Liver (tissue), 9 donors: ENCODE measurements around the gene MTF1. TPM values are rescaled to one million over a fixed set of nuclear protein-coding genes. Genes with fewer than 3 reads are reported as not detected.

Source experiments
- DNase-seq: peaks from one replicate; pipeline ENCODE4 v3.0.0-alpha.2; 2017; ENCODE audit warnings: low spot score
- H3K27ac ChIP-seq, 2 donors: one replicate each; pipeline ENCODE4 v1.7.0; 2013; ENCODE audit warnings: inconsistent platforms in 2 of 2, low read length in 2 of 2, control low read depth in 1 of 2, low read depth in 1 of 2, mild to moderate bottlenecking in 1 of 2
- H3K27me3 ChIP-seq, 4 donors: one replicate each; pipeline versions ENCODE4 v1.6.1 to v1.7.0; 2013; ENCODE audit warnings: low read length in 3 of 4, inconsistent platforms in 1 of 4, mild to moderate bottlenecking in 1 of 4, moderate library complexity in 1 of 4; ENCODE audit not compliant: control insufficient read depth in 4 of 4, insufficient read depth in 4 of 4
- H3K36me3 ChIP-seq, 4 donors: one replicate each; pipeline versions ENCODE4 v1.6.1 to v1.7.0; 2013; ENCODE audit warnings: low read length in 3 of 4, mild to moderate bottlenecking in 3 of 4, low read depth in 1 of 4, moderate library complexity in 1 of 4; ENCODE audit not compliant: control insufficient read depth in 4 of 4, insufficient read depth in 3 of 4
- H3K4me1 ChIP-seq, 4 donors: one replicate each; pipeline versions ENCODE4 v1.6.1 to v1.7.0; 2013; ENCODE audit warnings: low read length in 3 of 4, mild to moderate bottlenecking in 3 of 4, moderate library complexity in 1 of 4; ENCODE audit not compliant: control insufficient read depth in 4 of 4, insufficient read depth in 4 of 4
- H3K4me3 ChIP-seq, 3 donors: one replicate each; pipeline versions ENCODE4 v1.6.1 to v1.7.0; 2013; ENCODE audit warnings: low read length in 3 of 3, control low read depth in 1 of 3, low read depth in 1 of 3, mild to moderate bottlenecking in 1 of 3
- H3K9ac ChIP-seq, 2 donors: one replicate each; pipeline ENCODE4 v1.7.0; 2013; ENCODE audit warnings: low read length in 2 of 2, mild to moderate bottlenecking in 2 of 2, moderate library complexity in 2 of 2, control low read depth in 1 of 2, low read depth in 1 of 2
- H3K9me3 ChIP-seq, 4 donors: one replicate each; pipeline versions ENCODE4 v1.6.1 to v1.7.0; 2013; ENCODE audit warnings: low read length in 3 of 4; ENCODE audit not compliant: control insufficient read depth in 4 of 4
- EGR1 ChIP-seq, 2 donors: IDR thresholded peaks; 2 replicates each; pipeline ENCODE4 v1.6.1; 2016 to 2018; ENCODE audit warnings: antibody characterized with exemption in 2 of 2, low read depth in 2 of 2
- FOXA1 ChIP-seq: IDR thresholded peaks from 2 replicates; pipeline ENCODE4 v1.6.1; 2016; ENCODE audit warnings: antibody characterized with exemption
- FOXA2 ChIP-seq: IDR thresholded peaks from 2 replicates; pipeline ENCODE4 v1.6.1; 2016; ENCODE audit warnings: antibody characterized with exemption
- HNF4A ChIP-seq, 2 donors: conservative IDR thresholded peaks; 2 replicates each; pipeline ENCODE4 v1.6.1; 2016; ENCODE audit warnings: antibody characterized with exemption in 2 of 2, mild to moderate bottlenecking in 2 of 2
- HNF4G ChIP-seq: IDR thresholded peaks from 2 replicates; pipeline ENCODE4 v1.6.1; 2016; ENCODE audit warnings: antibody characterized with exemption
- JUND ChIP-seq, 2 donors: IDR thresholded peaks; 2 replicates each; pipeline ENCODE4 v1.6.1; 2016; ENCODE audit warnings: antibody characterized with exemption in 2 of 2
- NR2F2 ChIP-seq: IDR thresholded peaks from 2 replicates; pipeline ENCODE4 v1.6.1; 2016; ENCODE audit warnings: antibody characterized with exemption
- RAD21 ChIP-seq, 2 donors: IDR thresholded peaks; 2 replicates each; pipeline ENCODE4 v1.6.1; 2016; ENCODE audit warnings: antibody characterized with exemption in 2 of 2, mild to moderate bottlenecking in 2 of 2
- RXRA ChIP-seq, 2 donors: IDR thresholded peaks; 2 replicates each; pipeline ENCODE4 v1.6.1; 2017 to 2018; ENCODE audit warnings: antibody characterized with exemption in 2 of 2, mild to moderate bottlenecking in 1 of 2
- SP1 ChIP-seq: IDR thresholded peaks from 2 replicates; pipeline ENCODE4 v1.6.1; 2018; ENCODE audit warnings: antibody characterized with exemption, mild to moderate bottlenecking
- TAF1 ChIP-seq: conservative IDR thresholded peaks from 2 replicates; pipeline ENCODE4 v1.6.1; 2016; ENCODE audit warnings: antibody characterized with exemption, mild to moderate bottlenecking
- YY1 ChIP-seq: IDR thresholded peaks from 2 replicates; pipeline ENCODE4 v1.6.1; 2016; ENCODE audit warnings: antibody characterized with exemption, mild to moderate bottlenecking
- WGBS: extraction: QIAGEN DNeasy Blood & Tissue Kit; methylation state at CpG from one replicate; pipeline ENCODE4 v1.1.7; 2013; 5-methylcytosine and 5-hydroxymethylcytosine counted together
- polyA plus RNA-seq, 2 donors: library from polyadenylated mRNA; stranded (reverse) in 1 of 2; unstranded in 1 of 2; fragments of 200-250 nt in 1 of 2; fragments of >200 nt in 1 of 2; fragmentation: Nextera tagmentation in 1 of 2; extraction: Ambion mirVana in 1 of 2; gene quantifications; one replicate each; pipeline versions ENCODE4 v1.2.1 to v1.2.3, GENCODE V29; 2013 to 2015
- total RNA-seq, 2 donors: library from RNA; depleted of rRNA; stranded (reverse); fragments of >200 nt; gene quantifications; one replicate each; pipeline ENCODE4 v1.2.3, GENCODE V29; 2014
- TF ChIP-seq, protein P1 (sequence below): IDR thresholded peaks from 2 replicates; pipeline ENCODE4 v1.6.1; 2016; ENCODE audit warnings: antibody characterized with exemption, mild to moderate bottlenecking
- TF ChIP-seq, protein P2 (sequence below): IDR thresholded peaks from 2 replicates; pipeline ENCODE4 v1.6.1; 2016; ENCODE audit warnings: antibody characterized with exemption
- TF ChIP-seq, protein P3 (sequence below): fragments of 150-350 bp; IDR thresholded peaks from 2 replicates; pipeline ENCODE4 v1.5.1; 2017; ENCODE audit warnings: improper control_type of control experiment, low read depth, low read length; ENCODE audit not compliant: missing input control
- TF ChIP-seq, protein P4 (sequence below): IDR thresholded peaks from 2 replicates; pipeline ENCODE4 v1.6.1; 2016; ENCODE audit warnings: antibody characterized with exemption
- TF ChIP-seq, protein P5 (sequence below): IDR thresholded peaks from 2 replicates; pipeline ENCODE4 v1.6.1; 2016; ENCODE audit warnings: antibody characterized with exemption
- donor health status: healthy.
- donor health status: healthy.
- donor health status: healthy.
- donor health status: healthy.
- donor health status: healthy.

Gene MTF1
- total and polyA plus RNA-seq, 4 donors = 2.3 to 3.3 (median 3.0) TPM

DNA sequence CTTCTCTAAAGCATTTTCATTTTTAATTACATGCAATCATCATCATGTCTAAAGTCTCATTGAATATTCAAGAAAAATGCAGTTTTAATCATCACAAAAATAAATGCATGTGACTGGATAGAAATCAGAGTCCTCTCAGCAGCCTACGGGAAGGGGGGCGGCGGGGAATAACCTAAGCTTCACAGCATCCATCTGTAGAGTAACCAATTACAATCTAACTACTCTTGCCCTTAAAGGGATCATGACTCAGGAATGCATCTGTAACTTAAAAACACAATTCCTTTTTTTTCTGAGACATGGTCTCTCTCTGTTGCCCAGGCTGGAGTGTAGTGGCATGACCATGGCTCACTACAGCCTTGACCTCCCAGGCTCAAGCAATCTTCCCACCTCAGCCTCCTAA lies 22.6 kb downstream of the MTF1 start:
- DNase-seq = no peak
- 68% methylated on average over 3 of the region's 3 CpGs for WGBS
- no peaks in the 10 kb centered on the region for H3K9me3 ChIP-seq
- TF ChIP-seq HNF4G = no peak
- TF ChIP-seq, protein P1, sequence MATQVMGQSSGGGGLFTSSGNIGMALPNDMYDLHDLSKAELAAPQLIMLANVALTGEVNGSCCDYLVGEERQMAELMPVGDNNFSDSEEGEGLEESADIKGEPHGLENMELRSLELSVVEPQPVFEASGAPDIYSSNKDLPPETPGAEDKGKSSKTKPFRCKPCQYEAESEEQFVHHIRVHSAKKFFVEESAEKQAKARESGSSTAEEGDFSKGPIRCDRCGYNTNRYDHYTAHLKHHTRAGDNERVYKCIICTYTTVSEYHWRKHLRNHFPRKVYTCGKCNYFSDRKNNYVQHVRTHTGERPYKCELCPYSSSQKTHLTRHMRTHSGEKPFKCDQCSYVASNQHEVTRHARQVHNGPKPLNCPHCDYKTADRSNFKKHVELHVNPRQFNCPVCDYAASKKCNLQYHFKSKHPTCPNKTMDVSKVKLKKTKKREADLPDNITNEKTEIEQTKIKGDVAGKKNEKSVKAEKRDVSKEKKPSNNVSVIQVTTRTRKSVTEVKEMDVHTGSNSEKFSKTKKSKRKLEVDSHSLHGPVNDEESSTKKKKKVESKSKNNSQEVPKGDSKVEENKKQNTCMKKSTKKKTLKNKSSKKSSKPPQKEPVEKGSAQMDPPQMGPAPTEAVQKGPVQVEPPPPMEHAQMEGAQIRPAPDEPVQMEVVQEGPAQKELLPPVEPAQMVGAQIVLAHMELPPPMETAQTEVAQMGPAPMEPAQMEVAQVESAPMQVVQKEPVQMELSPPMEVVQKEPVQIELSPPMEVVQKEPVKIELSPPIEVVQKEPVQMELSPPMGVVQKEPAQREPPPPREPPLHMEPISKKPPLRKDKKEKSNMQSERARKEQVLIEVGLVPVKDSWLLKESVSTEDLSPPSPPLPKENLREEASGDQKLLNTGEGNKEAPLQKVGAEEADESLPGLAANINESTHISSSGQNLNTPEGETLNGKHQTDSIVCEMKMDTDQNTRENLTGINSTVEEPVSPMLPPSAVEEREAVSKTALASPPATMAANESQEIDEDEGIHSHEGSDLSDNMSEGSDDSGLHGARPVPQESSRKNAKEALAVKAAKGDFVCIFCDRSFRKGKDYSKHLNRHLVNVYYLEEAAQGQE = no peak
- no peak for TF ChIP-seq SP1
- TF ChIP-seq FOXA2 = no peak
- no peak for TF ChIP-seq TAF1
- TF ChIP-seq YY1 = no peak
- TF ChIP-seq HNF4A (conservative IDR thresholded peaks at IDR 0.05) = no peak
- no peak for TF ChIP-seq RAD21 (IDR thresholded peaks at IDR 0.05)
- TF ChIP-seq, protein P2, sequence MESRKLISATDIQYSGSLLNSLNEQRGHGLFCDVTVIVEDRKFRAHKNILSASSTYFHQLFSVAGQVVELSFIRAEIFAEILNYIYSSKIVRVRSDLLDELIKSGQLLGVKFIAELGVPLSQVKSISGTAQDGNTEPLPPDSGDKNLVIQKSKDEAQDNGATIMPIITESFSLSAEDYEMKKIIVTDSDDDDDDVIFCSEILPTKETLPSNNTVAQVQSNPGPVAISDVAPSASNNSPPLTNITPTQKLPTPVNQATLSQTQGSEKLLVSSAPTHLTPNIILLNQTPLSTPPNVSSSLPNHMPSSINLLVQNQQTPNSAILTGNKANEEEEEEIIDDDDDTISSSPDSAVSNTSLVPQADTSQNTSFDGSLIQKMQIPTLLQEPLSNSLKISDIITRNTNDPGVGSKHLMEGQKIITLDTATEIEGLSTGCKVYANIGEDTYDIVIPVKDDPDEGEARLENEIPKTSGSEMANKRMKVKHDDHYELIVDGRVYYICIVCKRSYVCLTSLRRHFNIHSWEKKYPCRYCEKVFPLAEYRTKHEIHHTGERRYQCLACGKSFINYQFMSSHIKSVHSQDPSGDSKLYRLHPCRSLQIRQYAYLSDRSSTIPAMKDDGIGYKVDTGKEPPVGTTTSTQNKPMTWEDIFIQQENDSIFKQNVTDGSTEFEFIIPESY = no peak
- TF ChIP-seq, protein P3, sequence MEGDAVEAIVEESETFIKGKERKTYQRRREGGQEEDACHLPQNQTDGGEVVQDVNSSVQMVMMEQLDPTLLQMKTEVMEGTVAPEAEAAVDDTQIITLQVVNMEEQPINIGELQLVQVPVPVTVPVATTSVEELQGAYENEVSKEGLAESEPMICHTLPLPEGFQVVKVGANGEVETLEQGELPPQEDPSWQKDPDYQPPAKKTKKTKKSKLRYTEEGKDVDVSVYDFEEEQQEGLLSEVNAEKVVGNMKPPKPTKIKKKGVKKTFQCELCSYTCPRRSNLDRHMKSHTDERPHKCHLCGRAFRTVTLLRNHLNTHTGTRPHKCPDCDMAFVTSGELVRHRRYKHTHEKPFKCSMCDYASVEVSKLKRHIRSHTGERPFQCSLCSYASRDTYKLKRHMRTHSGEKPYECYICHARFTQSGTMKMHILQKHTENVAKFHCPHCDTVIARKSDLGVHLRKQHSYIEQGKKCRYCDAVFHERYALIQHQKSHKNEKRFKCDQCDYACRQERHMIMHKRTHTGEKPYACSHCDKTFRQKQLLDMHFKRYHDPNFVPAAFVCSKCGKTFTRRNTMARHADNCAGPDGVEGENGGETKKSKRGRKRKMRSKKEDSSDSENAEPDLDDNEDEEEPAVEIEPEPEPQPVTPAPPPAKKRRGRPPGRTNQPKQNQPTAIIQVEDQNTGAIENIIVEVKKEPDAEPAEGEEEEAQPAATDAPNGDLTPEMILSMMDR = no peak
- no peak for TF ChIP-seq NR2F2
- TF ChIP-seq, protein P4, sequence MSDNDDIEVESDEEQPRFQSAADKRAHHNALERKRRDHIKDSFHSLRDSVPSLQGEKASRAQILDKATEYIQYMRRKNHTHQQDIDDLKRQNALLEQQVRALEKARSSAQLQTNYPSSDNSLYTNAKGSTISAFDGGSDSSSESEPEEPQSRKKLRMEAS = no peak
- no peak for TF ChIP-seq EGR1 (IDR thresholded peaks at IDR 0.05; ENCODE audit: low read depth in 2 of 2)
- H3K36me3 ChIP-seq = peaks cover 12 to 57% (median 45%) of the 10 kb centered on the region in 4 donors
- no peaks in the 10 kb centered on the region for H3K27me3 ChIP-seq
- no peak overlapping the region for H3K4me3 ChIP-seq
- H3K27ac ChIP-seq = no peak overlapping the region
- H3K4me1 ChIP-seq = no peaks in the 10 kb centered on the region
- no peak overlapping the region for H3K9ac ChIP-seq

DNA sequence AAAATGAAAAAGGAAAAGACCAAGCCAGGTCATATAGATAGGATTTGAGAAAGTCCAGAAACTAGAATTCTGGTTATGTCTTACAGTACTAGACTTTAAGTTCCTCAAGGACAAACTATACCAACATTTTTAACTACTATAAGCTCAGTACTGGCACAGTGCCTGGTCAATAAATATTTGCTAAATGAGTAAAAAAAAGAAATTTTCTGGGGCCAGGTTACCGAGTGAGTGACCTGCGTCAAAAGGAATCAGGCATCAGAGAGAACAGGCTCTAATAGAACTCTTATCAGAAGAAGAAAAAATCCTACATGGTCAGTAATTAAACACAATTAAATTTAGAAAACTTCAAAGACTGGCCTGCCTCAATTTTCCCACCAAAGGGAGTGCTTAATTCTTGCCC lies 27.6 kb downstream of the MTF1 start:
- WGBS = 75% methylated on average over 2 of the region's 2 CpGs
- H3K4me3 ChIP-seq = no peak overlapping the region
- no peak overlapping the region for H3K9ac ChIP-seq
- H3K4me1 ChIP-seq = peaks cover 0 to 2% (median 0%) of the 10 kb centered on the region in 4 donors
- no peaks in the 10 kb centered on the region for H3K27me3 ChIP-seq
- H3K36me3 ChIP-seq = peaks cover 8 to 50% (median 39%) of the 10 kb centered on the region in 4 donors
- H3K27ac ChIP-seq = no peak overlapping the region
- no peaks in the 10 kb centered on the region for H3K9me3 ChIP-seq
- no peak for DNase-seq
- TF ChIP-seq FOXA1 (no peak), YY1 (no peak), JUND (IDR thresholded peaks at IDR 0.05) (no peak), FOXA2 (no peak), HNF4G (no peak), EGR1 (IDR thresholded peaks at IDR 0.05; ENCODE audit: low read depth in 2 of 2) (no peak), RXRA (IDR thresholded peaks at IDR 0.05) (no peak), RAD21 (IDR thresholded peaks at IDR 0.05) (no peak)
- TF ChIP-seq, protein P5, sequence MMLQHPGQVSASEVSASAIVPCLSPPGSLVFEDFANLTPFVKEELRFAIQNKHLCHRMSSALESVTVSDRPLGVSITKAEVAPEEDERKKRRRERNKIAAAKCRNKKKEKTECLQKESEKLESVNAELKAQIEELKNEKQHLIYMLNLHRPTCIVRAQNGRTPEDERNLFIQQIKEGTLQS = no peak
- TF ChIP-seq, protein P1 = no peak
- TF ChIP-seq, protein P4 = no peak
